SK-N-MC (cell line): ENCODE measurements around the gene RNLS.

Experiments used
- FOXP2 ChIP-seq: optimal IDR thresholded peaks from 2 replicates; pipeline ENCODE3; 2011; ENCODE audit warnings: mild to moderate bottlenecking, moderate library complexity; ENCODE audit not compliant: insufficient read depth; ENCODE audit errors: extremely low read length, control extremely low read depth
- POLR2AphosphoS5 ChIP-seq: IDR thresholded peaks from 2 replicates; pipeline ENCODE4 v1.6.1; 2012; ENCODE audit warnings: mild to moderate bottlenecking, low read depth, low read length, borderline replicate concordance

DNA sequence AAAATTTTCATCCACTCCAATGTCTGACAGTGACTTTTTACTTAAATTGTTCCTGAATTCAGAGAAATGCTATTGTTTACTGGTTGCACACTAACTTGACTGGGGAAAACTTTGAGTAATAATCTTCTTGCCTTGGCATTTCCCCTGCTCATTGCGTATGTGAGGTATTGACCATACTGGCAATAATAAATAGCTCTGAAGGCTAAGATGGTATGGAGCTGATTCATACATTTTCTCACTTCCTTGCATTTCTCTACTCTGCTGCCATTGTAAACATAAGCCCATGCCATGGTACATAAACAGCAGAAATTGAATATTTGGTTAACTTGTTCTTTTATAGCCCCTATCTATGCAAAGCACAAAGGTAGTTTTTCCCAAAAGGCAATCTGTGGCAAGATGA lies 290.0 kb downstream of the RNLS start:
- TF ChIP-seq POLR2AphosphoS5: no peak
- TF ChIP-seq FOXP2: no peak
